H1 (cell line): ENCODE data around the gene SLU7.

Experiments used
- CTCF ChIP-seq, 3 experiments: IDR thresholded peaks; 1 replicate in 2 of 3; 2 replicates in 1 of 3; pipeline versions ENCODE4 v1.5.1 to v1.6.1; 2011; ENCODE audit warnings: low read length in 3 of 3, mild to moderate bottlenecking in 3 of 3, inconsistent platforms in 2 of 3, low read depth in 1 of 3, moderate library complexity in 1 of 3; ENCODE audit not compliant: insufficient read depth in 1 of 3; ENCODE audit errors: control extremely low read depth in 1 of 3
- EGR1 ChIP-seq: IDR thresholded peaks from 2 replicates; pipeline ENCODE4 v1.6.1; 2011; ENCODE audit warnings: low read depth, low read length, borderline replicate concordance
- EP300 ChIP-seq, 2 experiments: IDR thresholded peaks; 1 replicate in 1 of 2; 2 replicates in 1 of 2; pipeline ENCODE4 v1.6.1; 2011 to 2012; ENCODE audit warnings: low read depth in 2 of 2, low read length in 2 of 2, mild to moderate bottlenecking in 2 of 2, borderline replicate concordance in 1 of 2, inconsistent platforms in 1 of 2, moderate library complexity in 1 of 2
- EZH2 ChIP-seq: fragments of 200-600 bp; sonication (generic); IDR thresholded peaks from 2 replicates; pipeline ENCODE4 v1.7.1; 2012; ENCODE audit warnings: low read depth, mild to moderate bottlenecking, moderate library complexity, low read length, inconsistent platforms; ENCODE audit not compliant: severe bottlenecking
- MAFK ChIP-seq: IDR thresholded peaks from 2 replicates; pipeline ENCODE4 v1.6.1; 2012; ENCODE audit warnings: low read depth, mild to moderate bottlenecking, improper control_type of control experiment, low read length
- NRF1 ChIP-seq: IDR thresholded peaks from 2 replicates; pipeline ENCODE4 v1.6.1; 2011; ENCODE audit warnings: mild to moderate bottlenecking, low read depth, low read length, improper control_type of control experiment
- POLR2A ChIP-seq, 2 experiments: IDR thresholded peaks; 1 replicate in 1 of 2; 2 replicates in 1 of 2; pipeline ENCODE4 v1.6.1; 2011; ENCODE audit warnings: low read depth in 2 of 2, low read length in 2 of 2, mild to moderate bottlenecking in 2 of 2; ENCODE audit errors: control extremely low read depth in 1 of 2
- RAD21 ChIP-seq, 2 experiments: IDR thresholded peaks in 1 of 2; conservative IDR thresholded peaks in 1 of 2; 2 replicates each; pipeline ENCODE4 v1.6.1; 2011; ENCODE audit warnings: low read depth in 2 of 2, low read length in 2 of 2, improper control_type of control experiment in 1 of 2, inconsistent platforms in 1 of 2, mild to moderate bottlenecking in 1 of 2, moderate library complexity in 1 of 2
- SIX5 ChIP-seq: IDR thresholded peaks from 2 replicates; pipeline ENCODE4 v1.6.1; 2011; ENCODE audit warnings: mild to moderate bottlenecking, low read depth, low read length
- TF ChIP-seq, protein P1 (sequence below): IDR thresholded peaks from 2 replicates; pipeline ENCODE4 v1.6.1; 2012; ENCODE audit warnings: inconsistent platforms

- TF ChIP-seq CTCF (IDR thresholded peaks at IDR 0.05; ENCODE audit: control extremely low read depth in 1 of 3, insufficient read depth in 1 of 3, low read depth in 1 of 3, low read length in 3 of 3), result no peak
- TF ChIP-seq, protein P1, sequence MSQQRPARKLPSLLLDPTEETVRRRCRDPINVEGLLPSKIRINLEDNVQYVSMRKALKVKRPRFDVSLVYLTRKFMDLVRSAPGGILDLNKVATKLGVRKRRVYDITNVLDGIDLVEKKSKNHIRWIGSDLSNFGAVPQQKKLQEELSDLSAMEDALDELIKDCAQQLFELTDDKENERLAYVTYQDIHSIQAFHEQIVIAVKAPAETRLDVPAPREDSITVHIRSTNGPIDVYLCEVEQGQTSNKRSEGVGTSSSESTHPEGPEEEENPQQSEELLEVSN, result no peak
- no peak for TF ChIP-seq NRF1
- TF ChIP-seq RAD21 (IDR thresholded peaks at IDR 0.05 in 1 of 2, conservative IDR thresholded peaks at IDR 0.05 in 1 of 2; ENCODE audit: low read depth in 2 of 2, low read length in 2 of 2), result no peak
- TF ChIP-seq EP300 (IDR thresholded peaks at IDR 0.05; ENCODE audit: borderline replicate concordance in 1 of 2, low read depth in 2 of 2, low read length in 2 of 2), result no peak
- TF ChIP-seq MAFK, result no peak
- no peak for TF ChIP-seq POLR2A (IDR thresholded peaks at IDR 0.05; ENCODE audit: control extremely low read depth in 1 of 2, low read depth in 2 of 2, low read length in 2 of 2)
- no peak for TF ChIP-seq SIX5
- no peak for TF ChIP-seq EZH2
- TF ChIP-seq EGR1, result no peak
These were observed 32.4 kb upstream of the SLU7 start for GRCh38 chr5:160451281-160451680.
